ENCODE measurements around the gene EFEMP2. TPM values are rescaled to one million over a fixed set of nuclear protein-coding genes. Genes with fewer than 3 reads are reported as not detected.

Gene EFEMP2
- total RNA-seq, 1 experiment from 2014 or later = 217 TPM

DNA sequence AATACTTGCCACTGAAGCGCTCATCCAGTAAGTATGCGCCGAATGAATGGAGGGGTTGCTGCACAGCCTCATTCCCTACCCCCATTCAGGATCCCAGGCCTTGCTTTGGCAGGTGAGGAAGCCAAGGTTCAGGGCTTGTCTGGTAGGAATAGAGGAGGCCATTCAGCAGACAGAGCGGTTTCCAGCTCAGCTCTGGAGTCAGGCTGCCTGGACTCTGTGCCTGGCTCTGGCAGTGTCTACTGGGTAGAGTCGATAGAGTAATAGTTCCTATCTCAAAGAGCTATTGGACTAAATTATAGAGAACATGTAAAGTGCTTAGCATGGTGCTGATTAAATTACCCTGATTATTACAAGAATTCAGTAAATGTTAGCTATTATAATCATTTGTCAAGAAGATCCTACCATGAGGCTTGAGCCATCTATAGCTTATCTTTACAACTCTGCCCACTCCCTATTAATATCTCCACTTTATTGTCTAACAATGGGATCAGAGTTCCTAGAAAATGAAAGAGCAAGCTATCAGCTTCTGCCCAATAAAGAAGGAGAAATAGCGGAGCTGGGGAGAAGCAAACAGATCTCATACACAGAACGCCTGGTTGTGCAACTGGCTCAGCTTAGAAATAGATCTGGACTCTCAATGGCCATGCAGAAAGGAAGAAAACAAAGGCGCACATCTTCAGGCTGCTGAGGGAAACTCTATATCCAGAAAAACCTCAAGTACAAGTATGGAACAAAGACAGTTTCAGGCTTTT lies 45.4 kb downstream of the EFEMP2 start:
- no peak for DNase-seq (ENCODE audit: low read depth)

DNA sequence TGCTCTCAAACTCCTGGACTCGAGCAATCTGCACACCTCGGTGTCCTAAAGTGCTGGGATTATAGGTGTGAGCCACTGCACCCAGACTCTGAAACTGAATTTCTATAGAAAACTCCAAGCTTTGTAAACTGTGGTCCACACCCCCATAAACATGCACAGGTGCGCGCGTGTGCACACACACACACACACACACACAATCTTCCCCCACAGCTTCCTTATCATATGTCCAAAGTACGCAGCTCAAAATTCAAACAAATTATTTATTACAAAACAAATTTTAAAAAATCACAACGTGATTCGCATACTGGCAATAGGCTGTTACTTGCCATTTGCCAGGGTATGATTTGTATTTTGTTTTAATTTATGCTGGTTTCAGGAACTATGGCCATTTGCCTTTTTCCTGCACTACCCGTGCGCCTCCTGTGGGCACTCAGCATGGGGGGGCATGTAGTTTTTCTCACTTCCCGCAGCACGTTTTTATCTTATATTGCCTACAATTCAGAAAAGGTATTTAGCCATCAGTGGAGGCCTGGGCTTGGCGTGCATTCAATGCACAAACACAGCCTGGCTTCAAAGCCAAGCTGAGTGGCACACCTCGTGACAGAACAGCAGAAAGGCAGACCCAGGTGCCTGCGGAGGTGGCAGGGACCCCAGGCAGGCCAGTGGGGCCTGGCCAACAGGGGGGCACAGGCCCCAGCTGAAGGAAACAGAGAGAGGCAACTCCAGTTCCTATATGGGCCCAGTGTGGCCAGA lies 49.6 kb downstream of the EFEMP2 start:
- no peak for DNase-seq (ENCODE audit: low read depth)

DNA sequence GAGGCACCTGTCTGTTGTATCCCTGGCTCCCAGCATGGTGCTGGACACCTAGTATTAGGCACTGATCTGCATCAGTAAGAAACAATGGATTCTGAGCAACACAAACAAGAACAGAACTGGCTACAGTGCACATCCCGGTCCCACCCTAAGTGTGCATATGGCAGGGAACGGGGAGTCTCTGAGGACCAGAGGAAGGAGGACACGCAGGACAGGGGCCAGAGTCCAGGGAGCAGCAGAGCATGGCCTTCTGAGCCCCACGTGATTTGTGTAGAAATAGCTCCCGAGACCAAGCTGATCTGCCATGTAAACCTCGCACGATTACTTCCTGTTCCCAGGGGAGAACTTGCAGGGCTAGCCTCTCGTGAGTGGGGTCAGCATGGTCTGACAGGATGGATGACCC lies 51.5 kb downstream of the EFEMP2 start:
- no peak for DNase-seq (ENCODE audit: low read depth)

DNA sequence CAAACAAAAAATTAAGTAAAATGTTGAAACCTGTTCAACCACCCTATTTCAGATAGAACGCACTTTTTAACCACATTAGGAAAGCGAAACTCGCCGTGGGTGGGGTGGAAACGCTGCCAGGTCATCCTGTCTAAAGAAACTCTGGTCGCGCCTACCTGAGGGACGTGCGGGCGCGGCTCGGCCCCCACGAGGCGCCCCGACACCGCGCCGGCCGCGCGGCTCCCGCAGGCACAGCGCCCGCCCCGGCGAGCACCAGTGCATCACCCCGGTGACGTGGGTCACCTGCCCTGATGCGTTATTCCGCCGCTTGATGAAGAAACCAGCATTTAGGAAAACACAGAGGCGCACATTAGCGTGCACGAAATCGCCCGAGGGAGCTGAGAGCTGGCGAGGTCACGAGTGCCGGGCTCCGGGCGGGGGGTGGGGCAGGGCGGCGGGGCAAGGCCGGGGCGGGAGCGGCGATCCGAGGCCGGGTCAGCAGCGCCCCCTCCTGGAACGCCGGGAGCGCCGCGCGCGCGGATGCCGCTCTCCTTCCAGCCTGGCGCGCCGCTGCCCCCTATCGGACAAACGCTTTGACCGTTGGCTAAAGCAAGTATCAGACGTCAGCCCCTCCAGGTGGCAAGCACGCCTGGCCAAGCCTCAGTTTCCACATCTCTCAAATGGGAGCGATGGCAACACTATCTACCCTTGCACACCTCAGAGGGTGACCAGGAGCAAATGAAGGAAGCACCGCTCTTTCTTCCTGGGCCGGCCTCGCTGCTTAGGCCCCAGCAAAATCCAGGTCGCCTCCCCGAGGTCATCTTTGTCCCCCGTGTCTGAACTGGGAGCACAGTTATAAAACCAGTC lies 54.5 kb downstream of the EFEMP2 start:
- DNase-seq (ENCODE audit: low read depth) = peak; percentile 76

DNA sequence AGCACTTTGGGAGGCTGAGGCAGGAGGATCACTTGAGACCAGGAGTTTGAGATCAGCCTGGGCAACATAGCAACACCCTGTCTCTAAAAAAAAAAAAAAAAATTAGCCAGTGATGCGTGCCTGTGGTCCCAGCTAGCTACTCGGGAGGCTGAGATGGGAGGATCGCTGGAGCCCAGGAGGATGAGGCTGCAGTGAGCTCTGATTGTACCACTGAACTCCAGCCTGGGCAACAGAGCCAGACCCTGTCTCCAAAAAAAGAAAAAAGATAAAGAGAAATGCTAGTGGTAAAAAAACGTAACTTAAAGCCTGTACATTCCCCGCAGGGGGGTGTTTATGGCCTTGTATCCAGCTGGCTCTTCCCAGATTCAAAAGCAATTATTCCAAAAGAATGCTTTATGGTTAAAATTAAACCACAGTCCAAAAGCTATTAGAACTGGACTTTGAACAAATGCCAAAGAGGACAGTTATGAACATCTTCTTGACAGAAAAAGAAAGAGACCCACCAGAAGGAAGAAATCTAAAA lies 55.2 kb downstream of the EFEMP2 start:
- DNase-seq (ENCODE audit: low read depth) = no peak

DNA sequence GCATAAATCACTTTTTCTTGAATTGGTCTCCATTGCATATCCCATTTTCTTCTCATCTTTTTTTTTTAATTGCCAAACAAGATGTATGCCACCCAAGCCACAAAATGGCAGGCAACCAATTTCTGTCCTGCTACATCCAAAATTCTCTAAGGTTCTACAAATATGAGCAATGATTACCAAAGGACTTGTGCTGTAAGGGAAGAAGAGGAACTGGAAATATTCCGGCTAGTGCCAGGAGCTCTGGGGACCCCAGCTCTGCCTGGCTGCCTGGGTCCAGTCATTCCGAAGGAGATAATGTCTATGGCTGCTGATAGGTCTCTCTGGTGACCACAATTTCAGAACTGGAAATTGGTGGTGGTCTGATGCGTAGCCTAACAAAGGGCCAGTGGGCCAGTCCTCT lies 55.9 kb downstream of the EFEMP2 start:
- DNase-seq (ENCODE audit: low read depth) = no peak

Other genes with a start within 250 kb of the EFEMP2 start
- gene SIPA1, start 234.7 kb downstream of the EFEMP2 start, total RNA-seq (2014; rRNA removed) = 26.1 and 32.3 TPM in 2 replicates
- 26.5 and 34.0 TPM in 2 replicates for gene RELA, start 209.9 kb downstream of the EFEMP2 start, total RNA-seq (2014; rRNA removed)
- 43.1 and 47.6 TPM in 2 replicates for gene KAT5, start 160.5 kb downstream of the EFEMP2 start, total RNA-seq (2014; rRNA removed)
- 76.4 and 87.5 TPM in 2 replicates for gene RNASEH2C, start 152.0 kb downstream of the EFEMP2 start, total RNA-seq (2014; rRNA removed)
- gene AP5B1, start 91.8 kb downstream of the EFEMP2 start, total RNA-seq (2014; rRNA removed) = 12.8 and 14.1 TPM in 2 replicates
- not detected in 2 replicates for gene OVOL1, start 85.7 kb downstream of the EFEMP2 start, total RNA-seq (2014; rRNA removed)
- 0.45 and 0.69 TPM in 2 replicates for gene SNX32, start 38.8 kb downstream of the EFEMP2 start, total RNA-seq (2014; rRNA removed)
- gene CFL1, start 14.6 kb downstream of the EFEMP2 start, total RNA-seq (2014; rRNA removed) = 1,867 and 1,951 TPM in 2 replicates
- gene MUS81, start 12.4 kb downstream of the EFEMP2 start, total RNA-seq (2014; rRNA removed) = 49.4 and 51.7 TPM in 2 replicates
- gene CTSW, start 7.0 kb upstream of the EFEMP2 start, total RNA-seq (2014; rRNA removed) = 0.40 TPM in 1 of 2 replicates, not detected in the other
- gene FIBP, start 15.7 kb upstream of the EFEMP2 start, total RNA-seq (2014; rRNA removed) = 165 and 171 TPM in 2 replicates
- 91.2 and 95.5 TPM in 2 replicates for gene CCDC85B, start 17.9 kb upstream of the EFEMP2 start, total RNA-seq (2014; rRNA removed)
- 257 and 266 TPM in 2 replicates for gene FOSL1, start 27.6 kb upstream of the EFEMP2 start, total RNA-seq (2014; rRNA removed)
- gene C11orf68, start 46.3 kb upstream of the EFEMP2 start, total RNA-seq (2014; rRNA removed) = 57.1 and 69.1 TPM in 2 replicates
- gene DRAP1, start 46.6 kb upstream of the EFEMP2 start, total RNA-seq (2014; rRNA removed) = 375 and 383 TPM in 2 replicates
- gene TSGA10IP, start 72.7 kb upstream of the EFEMP2 start, total RNA-seq (2014; rRNA removed) = 0.06 TPM in 1 of 2 replicates, not detected in the other
- 36.0 and 45.7 TPM in 2 replicates for gene SART1, start 88.9 kb upstream of the EFEMP2 start, total RNA-seq (2014; rRNA removed)
- gene EIF1AD, start 129.4 kb upstream of the EFEMP2 start, total RNA-seq (2014; rRNA removed) = 47.0 and 53.3 TPM in 2 replicates
- gene BANF1, start 129.7 kb upstream of the EFEMP2 start, total RNA-seq (2014; rRNA removed) = 67.8 and 70.4 TPM in 2 replicates
- not detected in 2 replicates for gene CST6, start 139.2 kb upstream of the EFEMP2 start, total RNA-seq (2014; rRNA removed)
- 0.75 and 1.8 TPM in 2 replicates for gene CATSPER1, start 153.7 kb upstream of the EFEMP2 start, total RNA-seq (2014; rRNA removed)
- not detected in 2 replicates for gene GAL3ST3, start 176.4 kb upstream of the EFEMP2 start, total RNA-seq (2014; rRNA removed)
- gene SF3B2, start 179.6 kb upstream of the EFEMP2 start, total RNA-seq (2014; rRNA removed) = 156 and 163 TPM in 2 replicates
- 26.0 and 30.0 TPM in 2 replicates for gene PACS1, start 197.5 kb upstream of the EFEMP2 start, total RNA-seq (2014; rRNA removed)

Measured in LHCN-M2 (cell line).